H1 (cell line): Measurements from ENCODE around the gene SLCO2A1. TPM values are rescaled to one million over a fixed set of nuclear protein-coding genes. Genes with fewer than 3 reads are reported as not detected.

Source experiments
- CHD7 ChIP-seq: fragments of 300-600 bp; sonication (generic); IDR thresholded peaks from 2 replicates; pipeline ENCODE4 v1.7.1; 2012; ENCODE audit warnings: low read length, moderate library complexity, mild to moderate bottlenecking, inconsistent platforms; ENCODE audit not compliant: insufficient replicate concordance
- HDAC2 ChIP-seq, 2 experiments: fragments of 300-600 bp in 1 of 2; sonication (generic) in 1 of 2; IDR thresholded peaks; 2 replicates each; pipeline ENCODE4 v1.6.1; 2011 to 2012; ENCODE audit warnings: low read depth in 2 of 2, low read length in 2 of 2, mild to moderate bottlenecking in 2 of 2, moderate library complexity in 2 of 2, borderline replicate concordance in 1 of 2, inconsistent platforms in 1 of 2
- POLR2A ChIP-seq, 2 experiments: IDR thresholded peaks; 1 replicate in 1 of 2; 2 replicates in 1 of 2; pipeline ENCODE4 v1.6.1; 2011; ENCODE audit warnings: low read depth in 2 of 2, low read length in 2 of 2, mild to moderate bottlenecking in 2 of 2; ENCODE audit errors: control extremely low read depth in 1 of 2
- POLR2AphosphoS5 ChIP-seq: IDR thresholded peaks from 2 replicates; pipeline ENCODE4 v1.6.1; 2011; ENCODE audit warnings: low read depth, low read length
- polyA plus RNA-seq, 7 experiments: library from polyadenylated mRNA; depleted of rRNA in 3 of 7; stranded (reverse) in 5 of 7; unstranded in 2 of 7; fragments of >200 nt in 5 of 7; fragments of 200-250 nt in 2 of 7; gene quantifications; 1 replicate in 5 of 7; 2 replicates in 1 of 7; 4 replicates in 1 of 7; pipeline versions ENCODE4 v1.2.1 to v1.2.3, GENCODE V29; 2011 to 2013; ENCODE audit warnings: missing spikeins in 2 of 7, mixed read lengths in 2 of 7
- total RNA-seq: library from RNA; stranded (reverse); fragmentation: NEBNext Ultra II Directional; extraction: Animal tissue kit (Norgen Biotek cat#: 25700); gene quantifications from 2 replicates; pipeline ENCODE4 v1.2.1, GENCODE V29; 2021

The SLCO2A1 gene
- total and polyA plus RNA-seq, 2 of the 8 experiments (the other 6 are each of a cell fraction or from before 2014, with no cell fraction given): 1.1 to 2.3 TPM

GRCh38 chr3:134033315-134033996 lies 3.7 kb upstream of the SLCO2A1 start (continued):
- TF ChIP-seq CHD7 (no peak), POLR2A (IDR thresholded peaks at IDR 0.05; ENCODE audit: control extremely low read depth in 1 of 2, low read depth in 2 of 2, low read length in 2 of 2) (no peak), POLR2AphosphoS5 (no peak), HDAC2 (IDR thresholded peaks at IDR 0.05; ENCODE audit: borderline replicate concordance in 1 of 2, low read depth in 2 of 2, low read length in 2 of 2) (no peak)
